Liver (tissue), 9 donors: ENCODE data around the gene SYPL1. TPM values are rescaled to one million over a fixed set of nuclear protein-coding genes. Genes with fewer than 3 reads are reported as not detected.

ENCODE experiments used
- DNase-seq: peaks from one replicate; pipeline ENCODE4 v3.0.0-alpha.2; 2017; ENCODE audit warnings: low spot score
- H3K27ac ChIP-seq, 2 donors: one replicate each; pipeline ENCODE4 v1.7.0; 2013; ENCODE audit warnings: inconsistent platforms in 2 of 2, low read length in 2 of 2, control low read depth in 1 of 2, low read depth in 1 of 2, mild to moderate bottlenecking in 1 of 2
- H3K27me3 ChIP-seq, 4 donors: one replicate each; pipeline versions ENCODE4 v1.6.1 to v1.7.0; 2013; ENCODE audit warnings: low read length in 3 of 4, inconsistent platforms in 1 of 4, mild to moderate bottlenecking in 1 of 4, moderate library complexity in 1 of 4; ENCODE audit not compliant: control insufficient read depth in 4 of 4, insufficient read depth in 4 of 4
- H3K36me3 ChIP-seq, 4 donors: one replicate each; pipeline versions ENCODE4 v1.6.1 to v1.7.0; 2013; ENCODE audit warnings: low read length in 3 of 4, mild to moderate bottlenecking in 3 of 4, low read depth in 1 of 4, moderate library complexity in 1 of 4; ENCODE audit not compliant: control insufficient read depth in 4 of 4, insufficient read depth in 3 of 4
- H3K4me1 ChIP-seq, 4 donors: one replicate each; pipeline versions ENCODE4 v1.6.1 to v1.7.0; 2013; ENCODE audit warnings: low read length in 3 of 4, mild to moderate bottlenecking in 3 of 4, moderate library complexity in 1 of 4; ENCODE audit not compliant: control insufficient read depth in 4 of 4, insufficient read depth in 4 of 4
- H3K4me3 ChIP-seq, 3 donors: one replicate each; pipeline versions ENCODE4 v1.6.1 to v1.7.0; 2013; ENCODE audit warnings: low read length in 3 of 3, control low read depth in 1 of 3, low read depth in 1 of 3, mild to moderate bottlenecking in 1 of 3
- H3K9ac ChIP-seq, 2 donors: one replicate each; pipeline ENCODE4 v1.7.0; 2013; ENCODE audit warnings: low read length in 2 of 2, mild to moderate bottlenecking in 2 of 2, moderate library complexity in 2 of 2, control low read depth in 1 of 2, low read depth in 1 of 2
- H3K9me3 ChIP-seq, 4 donors: one replicate each; pipeline versions ENCODE4 v1.6.1 to v1.7.0; 2013; ENCODE audit warnings: low read length in 3 of 4; ENCODE audit not compliant: control insufficient read depth in 4 of 4
- EGR1 ChIP-seq, 2 donors: IDR thresholded peaks; 2 replicates each; pipeline ENCODE4 v1.6.1; 2016 to 2018; ENCODE audit warnings: antibody characterized with exemption in 2 of 2, low read depth in 2 of 2
- FOXA1 ChIP-seq: IDR thresholded peaks from 2 replicates; pipeline ENCODE4 v1.6.1; 2016; ENCODE audit warnings: antibody characterized with exemption
- FOXA2 ChIP-seq: IDR thresholded peaks from 2 replicates; pipeline ENCODE4 v1.6.1; 2016; ENCODE audit warnings: antibody characterized with exemption
- HNF4A ChIP-seq, 2 donors: conservative IDR thresholded peaks; 2 replicates each; pipeline ENCODE4 v1.6.1; 2016; ENCODE audit warnings: antibody characterized with exemption in 2 of 2, mild to moderate bottlenecking in 2 of 2
- HNF4G ChIP-seq: IDR thresholded peaks from 2 replicates; pipeline ENCODE4 v1.6.1; 2016; ENCODE audit warnings: antibody characterized with exemption
- JUND ChIP-seq, 2 donors: IDR thresholded peaks; 2 replicates each; pipeline ENCODE4 v1.6.1; 2016; ENCODE audit warnings: antibody characterized with exemption in 2 of 2
- NR2F2 ChIP-seq: IDR thresholded peaks from 2 replicates; pipeline ENCODE4 v1.6.1; 2016; ENCODE audit warnings: antibody characterized with exemption
- RXRA ChIP-seq, 2 donors: IDR thresholded peaks; 2 replicates each; pipeline ENCODE4 v1.6.1; 2017 to 2018; ENCODE audit warnings: antibody characterized with exemption in 2 of 2, mild to moderate bottlenecking in 1 of 2
- SP1 ChIP-seq: IDR thresholded peaks from 2 replicates; pipeline ENCODE4 v1.6.1; 2018; ENCODE audit warnings: antibody characterized with exemption, mild to moderate bottlenecking
- TAF1 ChIP-seq: conservative IDR thresholded peaks from 2 replicates; pipeline ENCODE4 v1.6.1; 2016; ENCODE audit warnings: antibody characterized with exemption, mild to moderate bottlenecking
- YY1 ChIP-seq: IDR thresholded peaks from 2 replicates; pipeline ENCODE4 v1.6.1; 2016; ENCODE audit warnings: antibody characterized with exemption, mild to moderate bottlenecking
- WGBS: extraction: QIAGEN DNeasy Blood & Tissue Kit; methylation state at CpG from one replicate; pipeline ENCODE4 v1.1.7; 2013; 5-methylcytosine and 5-hydroxymethylcytosine counted together
- polyA plus RNA-seq, 2 donors: library from polyadenylated mRNA; stranded (reverse) in 1 of 2; unstranded in 1 of 2; fragments of 200-250 nt in 1 of 2; fragments of >200 nt in 1 of 2; fragmentation: Nextera tagmentation in 1 of 2; extraction: Ambion mirVana in 1 of 2; gene quantifications; one replicate each; pipeline versions ENCODE4 v1.2.1 to v1.2.3, GENCODE V29; 2013 to 2015
- total RNA-seq, 2 donors: library from RNA; depleted of rRNA; stranded (reverse); fragments of >200 nt; gene quantifications; one replicate each; pipeline ENCODE4 v1.2.3, GENCODE V29; 2014
- TF ChIP-seq, protein P1 (sequence below): IDR thresholded peaks from 2 replicates; pipeline ENCODE4 v1.6.1; 2016; ENCODE audit warnings: antibody characterized with exemption
- TF ChIP-seq, protein P2 (sequence below): IDR thresholded peaks from 2 replicates; pipeline ENCODE4 v1.6.1; 2016; ENCODE audit warnings: antibody characterized with exemption, mild to moderate bottlenecking
- TF ChIP-seq, protein P3 (sequence below): IDR thresholded peaks from 2 replicates; pipeline ENCODE4 v1.6.1; 2016; ENCODE audit warnings: antibody characterized with exemption
- TF ChIP-seq, protein P4 (sequence below): IDR thresholded peaks from 2 replicates; pipeline ENCODE4 v1.6.1; 2016; ENCODE audit warnings: antibody characterized with exemption
- donor health status: healthy.
- donor health status: healthy.
- donor health status: healthy.
- donor health status: healthy.
- donor health status: healthy.

Gene SYPL1
- total and polyA plus RNA-seq, 4 donors = 25.5 to 41.2 (median 28.8) TPM

DNA sequence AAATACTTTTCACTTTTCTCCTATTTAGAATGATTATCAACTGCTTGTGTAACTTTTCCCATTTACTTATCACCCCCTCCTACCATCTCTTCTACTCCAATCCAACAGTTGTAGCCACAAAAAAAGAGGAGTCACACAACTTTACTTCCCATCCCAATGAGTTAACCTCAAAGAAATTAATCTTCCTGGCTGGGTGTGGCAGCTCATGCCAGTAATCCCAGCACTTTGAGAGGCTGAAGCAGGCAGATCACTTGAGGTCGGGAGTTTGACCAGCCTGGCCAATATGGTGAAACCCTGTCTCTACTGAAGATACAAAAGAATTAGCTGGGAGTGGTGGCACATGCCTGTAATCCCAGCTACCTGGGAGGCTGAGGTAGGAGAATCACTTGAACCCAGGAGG lies 19.9 kb downstream of the SYPL1 start:
- H3K36me3 ChIP-seq = peaks cover 1 to 23% (median 16%) of the 10 kb centered on the region in 4 donors

DNA sequence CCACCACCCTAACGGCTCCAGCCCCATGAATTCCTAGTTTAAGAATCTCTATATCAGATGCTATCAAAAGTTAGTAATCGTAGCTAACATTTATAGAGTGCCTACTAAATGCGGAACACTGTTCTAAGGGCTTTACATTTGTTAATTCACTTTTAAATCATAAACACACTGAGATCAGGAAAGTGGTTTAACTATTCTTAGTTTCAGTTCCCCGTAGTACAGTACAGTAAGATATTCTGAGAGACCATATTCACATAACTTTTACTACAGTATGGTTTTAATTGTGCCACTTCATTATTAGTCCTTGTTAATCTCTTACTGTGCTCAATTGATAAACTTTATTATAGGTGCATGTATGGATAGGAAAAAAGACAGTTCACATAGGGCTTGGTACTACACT lies 22.5 kb downstream of the SYPL1 start:
- DNase-seq = no peak
- 90% methylated on average over 4 of the region's 4 CpGs for WGBS
- no peak overlapping the region for H3K9ac ChIP-seq
- H3K9me3 ChIP-seq = no peaks in the 10 kb centered on the region
- no peaks in the 10 kb centered on the region for H3K4me1 ChIP-seq
- H3K4me3 ChIP-seq = no peak overlapping the region
- no peaks in the 10 kb centered on the region for H3K27me3 ChIP-seq
- peaks cover 1 to 20% (median 12%) of the 10 kb centered on the region in 4 donors for H3K36me3 ChIP-seq
- no peak overlapping the region for H3K27ac ChIP-seq
- TF ChIP-seq HNF4A (conservative IDR thresholded peaks at IDR 0.05) (no peak), FOXA2 (no peak), SP1 (no peak), FOXA1 (no peak), YY1 (no peak), NR2F2 (no peak), TAF1 (no peak), HNF4G (no peak), JUND (IDR thresholded peaks at IDR 0.05) (no peak)
- TF ChIP-seq, protein P1, sequence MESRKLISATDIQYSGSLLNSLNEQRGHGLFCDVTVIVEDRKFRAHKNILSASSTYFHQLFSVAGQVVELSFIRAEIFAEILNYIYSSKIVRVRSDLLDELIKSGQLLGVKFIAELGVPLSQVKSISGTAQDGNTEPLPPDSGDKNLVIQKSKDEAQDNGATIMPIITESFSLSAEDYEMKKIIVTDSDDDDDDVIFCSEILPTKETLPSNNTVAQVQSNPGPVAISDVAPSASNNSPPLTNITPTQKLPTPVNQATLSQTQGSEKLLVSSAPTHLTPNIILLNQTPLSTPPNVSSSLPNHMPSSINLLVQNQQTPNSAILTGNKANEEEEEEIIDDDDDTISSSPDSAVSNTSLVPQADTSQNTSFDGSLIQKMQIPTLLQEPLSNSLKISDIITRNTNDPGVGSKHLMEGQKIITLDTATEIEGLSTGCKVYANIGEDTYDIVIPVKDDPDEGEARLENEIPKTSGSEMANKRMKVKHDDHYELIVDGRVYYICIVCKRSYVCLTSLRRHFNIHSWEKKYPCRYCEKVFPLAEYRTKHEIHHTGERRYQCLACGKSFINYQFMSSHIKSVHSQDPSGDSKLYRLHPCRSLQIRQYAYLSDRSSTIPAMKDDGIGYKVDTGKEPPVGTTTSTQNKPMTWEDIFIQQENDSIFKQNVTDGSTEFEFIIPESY = no peak
- TF ChIP-seq, protein P2, sequence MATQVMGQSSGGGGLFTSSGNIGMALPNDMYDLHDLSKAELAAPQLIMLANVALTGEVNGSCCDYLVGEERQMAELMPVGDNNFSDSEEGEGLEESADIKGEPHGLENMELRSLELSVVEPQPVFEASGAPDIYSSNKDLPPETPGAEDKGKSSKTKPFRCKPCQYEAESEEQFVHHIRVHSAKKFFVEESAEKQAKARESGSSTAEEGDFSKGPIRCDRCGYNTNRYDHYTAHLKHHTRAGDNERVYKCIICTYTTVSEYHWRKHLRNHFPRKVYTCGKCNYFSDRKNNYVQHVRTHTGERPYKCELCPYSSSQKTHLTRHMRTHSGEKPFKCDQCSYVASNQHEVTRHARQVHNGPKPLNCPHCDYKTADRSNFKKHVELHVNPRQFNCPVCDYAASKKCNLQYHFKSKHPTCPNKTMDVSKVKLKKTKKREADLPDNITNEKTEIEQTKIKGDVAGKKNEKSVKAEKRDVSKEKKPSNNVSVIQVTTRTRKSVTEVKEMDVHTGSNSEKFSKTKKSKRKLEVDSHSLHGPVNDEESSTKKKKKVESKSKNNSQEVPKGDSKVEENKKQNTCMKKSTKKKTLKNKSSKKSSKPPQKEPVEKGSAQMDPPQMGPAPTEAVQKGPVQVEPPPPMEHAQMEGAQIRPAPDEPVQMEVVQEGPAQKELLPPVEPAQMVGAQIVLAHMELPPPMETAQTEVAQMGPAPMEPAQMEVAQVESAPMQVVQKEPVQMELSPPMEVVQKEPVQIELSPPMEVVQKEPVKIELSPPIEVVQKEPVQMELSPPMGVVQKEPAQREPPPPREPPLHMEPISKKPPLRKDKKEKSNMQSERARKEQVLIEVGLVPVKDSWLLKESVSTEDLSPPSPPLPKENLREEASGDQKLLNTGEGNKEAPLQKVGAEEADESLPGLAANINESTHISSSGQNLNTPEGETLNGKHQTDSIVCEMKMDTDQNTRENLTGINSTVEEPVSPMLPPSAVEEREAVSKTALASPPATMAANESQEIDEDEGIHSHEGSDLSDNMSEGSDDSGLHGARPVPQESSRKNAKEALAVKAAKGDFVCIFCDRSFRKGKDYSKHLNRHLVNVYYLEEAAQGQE = no peak

More for the DNA sequence above, 19.9 kb downstream of the SYPL1 start:
- H3K9me3 ChIP-seq = no peaks in the 10 kb centered on the region
- H3K4me1 ChIP-seq = no peaks in the 10 kb centered on the region
- H3K27me3 ChIP-seq = no peaks in the 10 kb centered on the region
- H3K27ac ChIP-seq = no peak overlapping the region
- no peak for DNase-seq
- H3K9ac ChIP-seq = no peak overlapping the region
- no peak overlapping the region for H3K4me3 ChIP-seq
- 100% methylated on average over 1 of the region's 1 CpG for WGBS
- TF ChIP-seq, protein P1 = no peak
- TF ChIP-seq, protein P2 = no peak
- TF ChIP-seq FOXA1 = no peak
- TF ChIP-seq RXRA (IDR thresholded peaks at IDR 0.05) = no peak
- TF ChIP-seq, protein P3, sequence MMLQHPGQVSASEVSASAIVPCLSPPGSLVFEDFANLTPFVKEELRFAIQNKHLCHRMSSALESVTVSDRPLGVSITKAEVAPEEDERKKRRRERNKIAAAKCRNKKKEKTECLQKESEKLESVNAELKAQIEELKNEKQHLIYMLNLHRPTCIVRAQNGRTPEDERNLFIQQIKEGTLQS = no peak
- TF ChIP-seq, protein P4, sequence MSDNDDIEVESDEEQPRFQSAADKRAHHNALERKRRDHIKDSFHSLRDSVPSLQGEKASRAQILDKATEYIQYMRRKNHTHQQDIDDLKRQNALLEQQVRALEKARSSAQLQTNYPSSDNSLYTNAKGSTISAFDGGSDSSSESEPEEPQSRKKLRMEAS = no peak
- TF ChIP-seq NR2F2 = no peak
- no peak for TF ChIP-seq HNF4A (conservative IDR thresholded peaks at IDR 0.05)
- no peak for TF ChIP-seq HNF4G
- TF ChIP-seq EGR1 (IDR thresholded peaks at IDR 0.05; ENCODE audit: low read depth in 2 of 2) = no peak
- no peak for TF ChIP-seq JUND (IDR thresholded peaks at IDR 0.05)
- no peak for TF ChIP-seq FOXA2
